HG03103 (cell line): ENCODE data around the gene KRT86.
"Not testable (repeated sequence)": the region's sequence is repeated elsewhere in the genome, so short reads cannot be mapped to it uniquely, and the experiment has no call there.

Experiments
- ATAC-seq: cut with Tn5 transposase; IDR thresholded peaks from one replicate; pipeline ENCODE4 v1.9.1; 2021; ENCODE audit warnings: low read depth; ENCODE audit not compliant: unreplicated experiment

KRT86 gene

GRCh38 chr12:52287816-52288805, 13.7 kb downstream of the KRT86 start:
- peak; percentile 88 for ATAC-seq

GRCh38 chr12:52290483-52291134, 16.2 kb downstream of the KRT86 start:
- not testable (repeated sequence) for ATAC-seq

GRCh38 chr12:52291267-52291935, 17.0 kb downstream of the KRT86 start, which contains the start of gene KRT81:
Gene KRT81, minus strand, starts transcription at chr12:52291534. Its CDS starts 69 bp downstream, at chr12:52291465.
- no peak for ATAC-seq

- no peak for ATAC-seq
Observed at GRCh38 chr12:52293926-52294325, 19.5 kb downstream of the KRT86 start.

- ATAC-seq, result no peak
Observed at GRCh38 chr12:52294803-52295202, 20.4 kb downstream of the KRT86 start.

- ATAC-seq, result no peak
Observed at GRCh38 chr12:52295663-52296062, 21.2 kb downstream of the KRT86 start.

GRCh38 chr12:52296572-52297215, 22.2 kb downstream of the KRT86 start:
- no peak for ATAC-seq

- ATAC-seq, result no peak
Observed at GRCh38 chr12:52298677-52299190, 24.3 kb downstream of the KRT86 start.

GRCh38 chr12:52300796-52301691, 26.6 kb downstream of the KRT86 start:
- no peak for ATAC-seq

GRCh38 chr12:52301721-52302120, 27.3 kb downstream of the KRT86 start:
- ATAC-seq, result not testable (repeated sequence)

- not testable (repeated sequence) for ATAC-seq
Observed at GRCh38 chr12:52302242-52302914, 27.9 kb downstream of the KRT86 start.

GRCh38 chr12:52304941-52305411, 30.5 kb downstream of the KRT86 start:
- peak; percentile 78 for ATAC-seq

GRCh38 chr12:52305921-52306705, 31.7 kb downstream of the KRT86 start:
- ATAC-seq, result no peak

GRCh38 chr12:52306731-52307130, 32.3 kb downstream of the KRT86 start:
- no peak for ATAC-seq

- no peak for ATAC-seq
Observed at GRCh38 chr12:52307836-52308805, 33.7 kb downstream of the KRT86 start.

GRCh38 chr12:52308806-52309425, 34.5 kb downstream of the KRT86 start:
- no peak for ATAC-seq
